Liver (tissue), 3 donors: ENCODE data around the gene OCA2.

ENCODE experiments used
- EGR1 ChIP-seq, 2 donors: IDR thresholded peaks; 2 replicates each; pipeline ENCODE4 v1.6.1; 2016 to 2018; ENCODE audit warnings: antibody characterized with exemption in 2 of 2, low read depth in 2 of 2
- JUND ChIP-seq, 2 donors: IDR thresholded peaks; 2 replicates each; pipeline ENCODE4 v1.6.1; 2016; ENCODE audit warnings: antibody characterized with exemption in 2 of 2
- RAD21 ChIP-seq, 2 donors: IDR thresholded peaks; 2 replicates each; pipeline ENCODE4 v1.6.1; 2016; ENCODE audit warnings: antibody characterized with exemption in 2 of 2, mild to moderate bottlenecking in 2 of 2
- SP1 ChIP-seq: IDR thresholded peaks from 2 replicates; pipeline ENCODE4 v1.6.1; 2018; ENCODE audit warnings: antibody characterized with exemption, mild to moderate bottlenecking
- YY1 ChIP-seq: IDR thresholded peaks from 2 replicates; pipeline ENCODE4 v1.6.1; 2016; ENCODE audit warnings: antibody characterized with exemption, mild to moderate bottlenecking
- TF ChIP-seq, protein P1 (sequence below): IDR thresholded peaks from 2 replicates; pipeline ENCODE4 v1.6.1; 2016; ENCODE audit warnings: antibody characterized with exemption
- TF ChIP-seq, protein P2 (sequence below): fragments of 150-350 bp; IDR thresholded peaks from 2 replicates; pipeline ENCODE4 v1.5.1; 2017; ENCODE audit warnings: improper control_type of control experiment, low read depth, low read length; ENCODE audit not compliant: missing input control
- TF ChIP-seq, protein P3 (sequence below): IDR thresholded peaks from 2 replicates; pipeline ENCODE4 v1.6.1; 2016; ENCODE audit warnings: antibody characterized with exemption
- donor health status: healthy.
- donor health status: healthy.

DNA sequence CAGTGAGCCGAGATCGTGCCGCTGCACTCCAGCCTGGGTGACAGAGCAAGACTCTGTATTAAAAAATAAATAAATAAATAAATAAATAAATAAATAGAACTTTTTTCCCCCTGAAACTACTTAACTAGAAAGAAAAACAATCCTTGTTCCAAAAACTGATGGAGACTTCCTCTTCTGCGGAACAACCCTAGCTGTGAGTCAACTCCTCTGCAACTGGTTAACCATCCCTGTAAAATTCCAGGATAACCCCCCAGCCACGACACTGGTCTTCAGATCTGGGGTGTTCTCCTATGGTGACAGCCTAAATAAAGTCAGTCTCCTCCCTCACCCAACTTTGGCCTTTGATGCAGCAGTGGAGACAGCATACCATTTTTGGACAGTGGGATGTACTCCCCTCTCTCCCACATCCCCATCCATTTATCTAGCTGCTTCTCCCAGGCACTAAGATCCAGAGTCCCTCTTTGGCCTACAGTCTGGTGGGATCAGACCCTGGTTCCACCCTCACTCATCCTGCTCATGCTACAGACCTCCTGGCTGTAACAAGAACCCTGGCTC, 352.6 kb downstream of the OCA2 start:
- TF ChIP-seq, protein P1, sequence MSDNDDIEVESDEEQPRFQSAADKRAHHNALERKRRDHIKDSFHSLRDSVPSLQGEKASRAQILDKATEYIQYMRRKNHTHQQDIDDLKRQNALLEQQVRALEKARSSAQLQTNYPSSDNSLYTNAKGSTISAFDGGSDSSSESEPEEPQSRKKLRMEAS = no peak
- TF ChIP-seq, protein P2, sequence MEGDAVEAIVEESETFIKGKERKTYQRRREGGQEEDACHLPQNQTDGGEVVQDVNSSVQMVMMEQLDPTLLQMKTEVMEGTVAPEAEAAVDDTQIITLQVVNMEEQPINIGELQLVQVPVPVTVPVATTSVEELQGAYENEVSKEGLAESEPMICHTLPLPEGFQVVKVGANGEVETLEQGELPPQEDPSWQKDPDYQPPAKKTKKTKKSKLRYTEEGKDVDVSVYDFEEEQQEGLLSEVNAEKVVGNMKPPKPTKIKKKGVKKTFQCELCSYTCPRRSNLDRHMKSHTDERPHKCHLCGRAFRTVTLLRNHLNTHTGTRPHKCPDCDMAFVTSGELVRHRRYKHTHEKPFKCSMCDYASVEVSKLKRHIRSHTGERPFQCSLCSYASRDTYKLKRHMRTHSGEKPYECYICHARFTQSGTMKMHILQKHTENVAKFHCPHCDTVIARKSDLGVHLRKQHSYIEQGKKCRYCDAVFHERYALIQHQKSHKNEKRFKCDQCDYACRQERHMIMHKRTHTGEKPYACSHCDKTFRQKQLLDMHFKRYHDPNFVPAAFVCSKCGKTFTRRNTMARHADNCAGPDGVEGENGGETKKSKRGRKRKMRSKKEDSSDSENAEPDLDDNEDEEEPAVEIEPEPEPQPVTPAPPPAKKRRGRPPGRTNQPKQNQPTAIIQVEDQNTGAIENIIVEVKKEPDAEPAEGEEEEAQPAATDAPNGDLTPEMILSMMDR = no peak
- TF ChIP-seq EGR1 (IDR thresholded peaks at IDR 0.05; ENCODE audit: low read depth in 2 of 2) = no peak
- TF ChIP-seq YY1 = no peak
- TF ChIP-seq SP1 = no peak
- TF ChIP-seq JUND (IDR thresholded peaks at IDR 0.05) = no peak
- TF ChIP-seq RAD21 (IDR thresholded peaks at IDR 0.05) = no peak
- TF ChIP-seq, protein P3, sequence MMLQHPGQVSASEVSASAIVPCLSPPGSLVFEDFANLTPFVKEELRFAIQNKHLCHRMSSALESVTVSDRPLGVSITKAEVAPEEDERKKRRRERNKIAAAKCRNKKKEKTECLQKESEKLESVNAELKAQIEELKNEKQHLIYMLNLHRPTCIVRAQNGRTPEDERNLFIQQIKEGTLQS = no peak
